Trophoblast cell (in vitro differentiated cells and primary cell): ENCODE results near the gene PTPRJ.

Experiments
- DNase-seq, 2 donors: peaks; one replicate each; pipeline ENCODE4 v3.0.0-alpha.2; 2016
- H2AFZ ChIP-seq: 2 replicates; pipeline ENCODE4 v1.6.1; 2013; ENCODE audit warnings: low read length, moderate library complexity, mild to moderate bottlenecking; ENCODE audit not compliant: insufficient read depth, poor library complexity
- H2AK5ac ChIP-seq: 2 replicates; pipeline ENCODE4 v1.6.1; 2013; ENCODE audit warnings: mild to moderate bottlenecking, low read length
- H2BK120ac ChIP-seq: 2 replicates; pipeline ENCODE4 v1.6.1; 2013; ENCODE audit warnings: low read length, mild to moderate bottlenecking, moderate library complexity; ENCODE audit not compliant: insufficient read depth, poor library complexity
- H2BK12ac ChIP-seq: 2 replicates; pipeline ENCODE4 v1.6.1; 2013; ENCODE audit warnings: mild to moderate bottlenecking, low read length, moderate library complexity
- H2BK5ac ChIP-seq: 2 replicates; pipeline ENCODE4 v1.6.1; 2013; ENCODE audit warnings: low read length, low read depth, moderate library complexity, mild to moderate bottlenecking; ENCODE audit not compliant: poor library complexity
- H3K14ac ChIP-seq: 2 replicates; pipeline ENCODE4 v1.6.1; 2013; ENCODE audit warnings: mild to moderate bottlenecking, low read length
- H3K18ac ChIP-seq: 2 replicates; pipeline ENCODE4 v1.6.1; 2013; ENCODE audit warnings: mild to moderate bottlenecking, low read length
- H3K23ac ChIP-seq: 2 replicates; pipeline ENCODE4 v1.6.1; 2013; ENCODE audit warnings: low read length
- H3K27ac ChIP-seq: 2 replicates; pipeline ENCODE4 v1.5.1; 2013; ENCODE audit warnings: low read depth, mild to moderate bottlenecking, inconsistent platforms, low read length, moderate library complexity
- H3K27me3 ChIP-seq: 2 replicates; pipeline ENCODE4 v1.6.1; 2013; ENCODE audit warnings: inconsistent platforms, mild to moderate bottlenecking, low read length, moderate library complexity; ENCODE audit not compliant: insufficient read depth
- H3K36me3 ChIP-seq, 2 experiments: 1 replicate in 1 of 2; 2 replicates in 1 of 2; pipeline ENCODE4 v1.6.1; 2013; ENCODE audit warnings: low read length in 2 of 2, mild to moderate bottlenecking in 2 of 2, moderate library complexity in 1 of 2; ENCODE audit not compliant: insufficient read depth in 2 of 2, control insufficient read depth in 1 of 2
- H3K4ac ChIP-seq: 2 replicates; pipeline ENCODE4 v1.6.1; 2013; ENCODE audit warnings: low read depth, mild to moderate bottlenecking, low read length, moderate library complexity
- H3K4me1 ChIP-seq, 2 experiments: 1 replicate in 1 of 2; 2 replicates in 1 of 2; pipeline ENCODE4 v1.6.1; 2013; ENCODE audit warnings: low read length in 2 of 2, mild to moderate bottlenecking in 2 of 2, moderate library complexity in 1 of 2; ENCODE audit not compliant: insufficient read depth in 2 of 2, control insufficient read depth in 1 of 2
- H3K4me2 ChIP-seq: 2 replicates; pipeline ENCODE4 v1.6.1; 2013; ENCODE audit warnings: inconsistent platforms, mild to moderate bottlenecking, low read length, moderate library complexity
- H3K4me3 ChIP-seq: 2 replicates; pipeline ENCODE4 v1.5.1; 2013; ENCODE audit warnings: mild to moderate bottlenecking, low read depth, low read length, inconsistent platforms
- H3K79me1 ChIP-seq: one replicate; pipeline ENCODE4 v1.6.1; 2013; ENCODE audit warnings: low read length
- H3K79me2 ChIP-seq: 2 replicates; pipeline ENCODE4 v1.6.1; 2013; ENCODE audit warnings: low read length, mild to moderate bottlenecking; ENCODE audit not compliant: control insufficient read depth, insufficient read depth, poor library complexity
- H3K9ac ChIP-seq: 2 replicates; pipeline ENCODE4 v1.6.1; 2013; ENCODE audit warnings: mild to moderate bottlenecking, low read length
- H3K9me3 ChIP-seq: 2 replicates; pipeline ENCODE4 v1.6.1; 2013; ENCODE audit warnings: low read depth, mild to moderate bottlenecking, control low read depth, inconsistent platforms, low read length; ENCODE audit not compliant: insufficient read depth
- H4K12ac ChIP-seq: 2 replicates; pipeline ENCODE4 v1.6.1; 2013; ENCODE audit warnings: low read depth, mild to moderate bottlenecking, low read length, moderate library complexity
- H4K8ac ChIP-seq: 2 replicates; pipeline ENCODE4 v1.6.1; 2013; ENCODE audit warnings: low read depth, mild to moderate bottlenecking, low read length, moderate library complexity
- H4K91ac ChIP-seq: one replicate; pipeline ENCODE4 v1.6.1; 2013; ENCODE audit warnings: low read depth, mild to moderate bottlenecking, low read length, moderate library complexity
- whole genome bisulfite sequencing: extraction: QIAGEN DNeasy Blood & Tissue Kit; methylation state at CpG from one replicate; pipeline ENCODE4 v1.1.7; 2013; ENCODE audit warnings: missing lambda C conversion rate; ENCODE audit not compliant: insufficient read length, insufficient coverage; ENCODE audit errors: extremely low coverage; 5-methylcytosine and 5-hydroxymethylcytosine counted together

The PTPRJ gene

GRCh38 chr11:48101958-48102357, 121.6 kb downstream of the PTPRJ start:
- no peak overlapping the region for H2BK5ac ChIP-seq
- H3K9ac ChIP-seq, result no peak overlapping the region
- no peak overlapping the region for H4K91ac ChIP-seq
- H3K36me3 ChIP-seq, result no peaks in the 10 kb centered on the region
- H3K27me3 ChIP-seq, result no peaks in the 10 kb centered on the region
- peaks cover 2 to 8% of the 10 kb centered on the region in 2 experiments for H3K4me1 ChIP-seq
- H2AK5ac ChIP-seq, result no peak overlapping the region
- no peak overlapping the region for H3K14ac ChIP-seq
- H3K79me2 ChIP-seq, result no peaks in the 10 kb centered on the region
- H3K9me3 ChIP-seq, result peaks cover 2% of the 10 kb centered on the region
- no peak overlapping the region for H3K4me3 ChIP-seq
- H3K18ac ChIP-seq, result no peak overlapping the region
- H3K79me1 ChIP-seq, result peaks cover 1% of the 10 kb centered on the region
- DNase-seq, result no peak
- no peak overlapping the region for H2AFZ ChIP-seq
- no peak overlapping the region for H4K8ac ChIP-seq
- WGBS, result no CpG with 5 or more reads among the region's 6 CpGs
- H4K12ac ChIP-seq, result no peak overlapping the region
- no peak overlapping the region for H3K4me2 ChIP-seq
- no peak overlapping the region for H3K4ac ChIP-seq
- H2BK120ac ChIP-seq, result no peak overlapping the region
- H3K23ac ChIP-seq, result no peak overlapping the region
- H3K27ac ChIP-seq, result no peak overlapping the region
- no peak overlapping the region for H2BK12ac ChIP-seq

GRCh38 chr11:48103621-48104567, 123.5 kb downstream of the PTPRJ start:
- Histone ChIP-seq H3K9me3 (peaks cover 2% of the 10 kb centered on the region), H3K27me3 (no peaks in the 10 kb centered on the region), H4K8ac (no peak overlapping the region), H3K14ac (no peak overlapping the region), H2BK120ac (no peak overlapping the region), H3K79me1 (no peaks in the 10 kb centered on the region), H3K23ac (no peak overlapping the region), H3K4me2 (no peak overlapping the region), H3K18ac (no peak overlapping the region), H3K9ac (no peak overlapping the region), H3K27ac (no peak overlapping the region), H2BK5ac (no peak overlapping the region), H3K79me2 (no peaks in the 10 kb centered on the region), H3K36me3 (no peaks in the 10 kb centered on the region), H3K4me3 (no peak overlapping the region), H2BK12ac (no peak overlapping the region), H4K12ac (no peak overlapping the region), H2AFZ (no peak overlapping the region), H4K91ac (no peak overlapping the region), H3K4me1 (no peaks in the 10 kb centered on the region), H3K4ac (no peak overlapping the region), H2AK5ac (no peak overlapping the region)
- WGBS, result no CpG with 5 or more reads among the region's 12 CpGs
- no peak for DNase-seq

- H2BK5ac ChIP-seq, result no peak overlapping the region
- DNase-seq, result no peak
- H3K4ac ChIP-seq, result no peak overlapping the region
- no peak overlapping the region for H3K4me3 ChIP-seq
- no peak overlapping the region for H2AFZ ChIP-seq
- H2AK5ac ChIP-seq, result no peak overlapping the region
- no peak overlapping the region for H3K4me2 ChIP-seq
- no peak overlapping the region for H4K91ac ChIP-seq
- H3K79me1 ChIP-seq, result no peaks in the 10 kb centered on the region
- no peak overlapping the region for H3K23ac ChIP-seq
- H3K4me1 ChIP-seq, result peaks cover under 1% of the 10 kb centered on the region in 2 experiments
- no peaks in the 10 kb centered on the region for H3K36me3 ChIP-seq
- no peaks in the 10 kb centered on the region for H3K27me3 ChIP-seq
- no peak overlapping the region for H3K18ac ChIP-seq
- H2BK120ac ChIP-seq, result no peak overlapping the region
- peaks cover 2% of the 10 kb centered on the region for H3K9me3 ChIP-seq
- H3K79me2 ChIP-seq, result no peaks in the 10 kb centered on the region
- no peak overlapping the region for H4K8ac ChIP-seq
- H2BK12ac ChIP-seq, result no peak overlapping the region
- no peak overlapping the region for H3K9ac ChIP-seq
- no peak overlapping the region for H4K12ac ChIP-seq
- no CpG with 5 or more reads among the region's 3 CpGs for WGBS
- no peak overlapping the region for H3K14ac ChIP-seq
- H3K27ac ChIP-seq, result no peak overlapping the region
Measured at GRCh38 chr11:48104568-48104924, 124.2 kb downstream of the PTPRJ start.

- H2AK5ac ChIP-seq, result no peak overlapping the region
- H2BK12ac ChIP-seq, result no peak overlapping the region
- H3K14ac ChIP-seq, result no peak overlapping the region
- no peak overlapping the region for H4K12ac ChIP-seq
- H3K4me2 ChIP-seq, result no peak overlapping the region
- H4K91ac ChIP-seq, result no peak overlapping the region
- no peak overlapping the region for H3K9ac ChIP-seq
- H3K36me3 ChIP-seq, result no peaks in the 10 kb centered on the region
- no CpG with 5 or more reads among the region's 10 CpGs for WGBS
- H3K23ac ChIP-seq, result no peak overlapping the region
- no peak overlapping the region for H2AFZ ChIP-seq
- H3K4ac ChIP-seq, result no peak overlapping the region
- H3K4me1 ChIP-seq, result peaks cover 3% of the 10 kb centered on the region in 2 experiments
- no peak overlapping the region for H3K27ac ChIP-seq
- DNase-seq, result no peak
- peaks cover 2% of the 10 kb centered on the region for H3K9me3 ChIP-seq
- no peak overlapping the region for H4K8ac ChIP-seq
- no peak overlapping the region for H3K18ac ChIP-seq
- no peak overlapping the region for H2BK5ac ChIP-seq
- H3K79me2 ChIP-seq, result no peaks in the 10 kb centered on the region
- H3K27me3 ChIP-seq, result no peaks in the 10 kb centered on the region
- no peak overlapping the region for H2BK120ac ChIP-seq
- peaks cover 1% of the 10 kb centered on the region for H3K79me1 ChIP-seq
- H3K4me3 ChIP-seq, result no peak overlapping the region
Measured at GRCh38 chr11:48105096-48105990, 125.0 kb downstream of the PTPRJ start.
